K562 (cell line): ENCODE data around the gene ADGRE3. TPM values are rescaled to one million over a fixed set of nuclear protein-coding genes. Genes with fewer than 3 reads are reported as not detected.

Experiments used
- ARID4B ChIP-seq: sonication (generic); formaldehyde crosslinking; IDR thresholded peaks from 2 replicates; pipeline ENCODE4 v1.8.0; 2022; ENCODE audit warnings: mild to moderate bottlenecking, missing genetic modification reagents
- E2F8 ChIP-seq: fragments of 450-650 bp; IDR thresholded peaks from 2 replicates; pipeline ENCODE4 v1.7.1; 2018; ENCODE audit warnings: mild to moderate bottlenecking, low read depth; ENCODE audit not compliant: partially characterized antibody
- PHB2 ChIP-seq: fragments of 450-650 bp; IDR thresholded peaks from 2 replicates; pipeline ENCODE4 v1.6.1; 2017; ENCODE audit warnings: low read depth
- POLR3G ChIP-seq: IDR thresholded peaks from 2 replicates; pipeline ENCODE4 v1.6.1; 2011; ENCODE audit not compliant: insufficient read length, insufficient replicate concordance; ENCODE audit errors: extremely low read depth
- REST ChIP-seq, 2 experiments: fragments of 450-650 bp; formaldehyde crosslinking in 1 of 2; IDR thresholded peaks; 2 replicates each; pipeline versions ENCODE4 v1.4.0 to v1.6.1; 2014 to 2020; ENCODE audit warnings: mild to moderate bottlenecking in 2 of 2, borderline replicate concordance in 1 of 2, low read depth in 1 of 2
- ZBTB33 ChIP-seq: sonication (generic); formaldehyde crosslinking; IDR thresholded peaks from 2 replicates; pipeline ENCODE4 v1.8.1; 2023; ENCODE audit warnings: mild to moderate bottlenecking, missing genetic modification reagents
- ZNF512 ChIP-seq: IDR thresholded peaks from 2 replicates; pipeline ENCODE4 v1.6.1; 2016; ENCODE audit warnings: missing genetic modification characterization, missing compliant biosample characterization
- polyA plus RNA-seq, 8 experiments: library from polyadenylated mRNA; depleted of rRNA in 4 of 8; stranded (reverse) in 5 of 8; unstranded in 3 of 8; fragments of >200 nt; fragmentation: Nextera tagmentation in 2 of 8; fragmentation: Illumina TruSeq in 1 of 8; extraction: Ambion mirVana in 2 of 8; extraction: Trizol in 1 of 8; gene quantifications; 2 replicates each; pipeline versions ENCODE4 v1.2.1 to v1.2.3, GENCODE V29; 2011 to 2014; ENCODE audit warnings: inconsistent platforms in 1 of 8, missing spikeins in 1 of 8
- total RNA-seq, 7 experiments: library from RNA; depleted of rRNA in 6 of 7; stranded (reverse); fragments of >200 nt in 6 of 7; fragmentation: Illumina TruSeq in 2 of 7; extraction: Trizol in 2 of 7; gene quantifications; 2 replicates each; pipeline versions ENCODE4 v1.2.1 to v1.2.3, GENCODE V29; 2011 to 2021; ENCODE audit warnings: low replicate concordance in 1 of 7

Gene ADGRE3
- total and polyA plus RNA-seq, 9 of the 15 experiments (the other 6 are each of a cell fraction or from before 2014, with no cell fraction given): not detected

GRCh38 chr19:14669940-14670339 is 4.7 kb downstream of the ADGRE3 start (continued):
- TF ChIP-seq ARID4B: no peak
- TF ChIP-seq POLR3G: no peak
- no peak for TF ChIP-seq REST (IDR thresholded peaks at IDR 0.05; ENCODE audit: borderline replicate concordance)
- no peak for TF ChIP-seq REST (CRISPR knock-in tag; IDR thresholded peaks at IDR 0.05; ENCODE audit: low read depth)
- TF ChIP-seq ZBTB33: no peak
- TF ChIP-seq PHB2: no peak
- no peak for TF ChIP-seq E2F8
- TF ChIP-seq ZNF512: no peak
- TF ChIP-seq, all 486 proteins: peak for 0
